Heart left ventricle (tissue), 16 donors: ENCODE measurements around the gene ALOX15. TPM values are rescaled to one million over a fixed set of nuclear protein-coding genes. Genes with fewer than 3 reads are reported as not detected.
A peak's percentile ranks its signal among the peaks of the same experiment; 100 is the strongest.

Experiments used
- ATAC-seq, 4 donors: fragments of 200-7000 bp; cut with Tn5 transposase; one replicate each; pipeline ENCODE4 v1.9.1; 2020 to 2022; ENCODE audit warnings: moderate library complexity in 4 of 4, mild to moderate bottlenecking in 3 of 4, moderate number of reproducible peaks in 1 of 4
- DNase-seq, 5 donors: peaks; one replicate each; pipeline ENCODE4 v3.0.0-alpha.2; 2020
- H3K27ac ChIP-seq, 12 donors: fragments of 200-600 bp; sonication (generic) in 4 of 12; one replicate each; pipeline versions ENCODE4 v1.5.0 to v1.8.0; 2016 to 2022; ENCODE audit warnings: mild to moderate bottlenecking in 2 of 12
- H3K27me3 ChIP-seq, 9 donors: fragments of 200-600 bp; sonication (generic) in 2 of 9; one replicate each; pipeline versions ENCODE4 v1.5.1 to v1.8.0; 2016 to 2022; ENCODE audit warnings: mild to moderate bottlenecking in 3 of 9
- H3K36me3 ChIP-seq, 9 donors: fragments of 200-600 bp; sonication (generic) in 2 of 9; one replicate each; pipeline versions ENCODE4 v1.5.0 to v1.8.0; 2018 to 2022; ENCODE audit warnings: mild to moderate bottlenecking in 2 of 9
- H3K4me1 ChIP-seq, 12 donors: fragments of 200-600 bp; sonication (generic) in 4 of 12; one replicate each; pipeline versions ENCODE4 v1.5.0 to v1.8.0; 2016 to 2022; ENCODE audit warnings: mild to moderate bottlenecking in 3 of 12
- H3K4me3 ChIP-seq, 12 donors: fragments of 200-600 bp; sonication (generic) in 4 of 12; one replicate each; pipeline versions ENCODE4 v1.5.0 to v1.8.0; 2017 to 2022; ENCODE audit warnings: mild to moderate bottlenecking in 9 of 12, moderate library complexity in 4 of 12
- H3K9me3 ChIP-seq, 12 donors: fragments of 200-600 bp; sonication (generic) in 4 of 12; one replicate each; pipeline versions ENCODE4 v1.5.0 to v1.8.0; 2016 to 2022; ENCODE audit warnings: mild to moderate bottlenecking in 1 of 12
- CTCF ChIP-seq, 12 donors: fragments of 200-600 bp; sonication (generic) in 4 of 12; IDR thresholded peaks; one replicate each; pipeline versions ENCODE4 v1.5.0 to v1.8.0; 2018 to 2022; ENCODE audit warnings: antibody characterized with exemption in 12 of 12, mild to moderate bottlenecking in 5 of 12
- POLR2A ChIP-seq, 2 donors: fragments of 450-650 bp; IDR thresholded peaks; one replicate each; pipeline ENCODE4 v1.6.1; 2017; ENCODE audit warnings: antibody characterized with exemption in 2 of 2, mild to moderate bottlenecking in 2 of 2, moderate library complexity in 2 of 2
- WGBS, 4 donors: extraction: QIAGEN DNeasy Blood & Tissue Kit in 2 of 4; methylation state at CpG; one replicate each; pipeline versions ENCODE4 v1.1.5 to v1.1.7; 2013 to 2018; 5-methylcytosine and 5-hydroxymethylcytosine counted together
- intact Hi-C, 10 donors: fragments of 100-400 bp; cut with DNase I; formaldehyde crosslinking; loops; one replicate each; pipeline versions ENCODE4 v1.11.1 to v1.14.2; 2022
- polyA plus RNA-seq, 2 donors: library from polyadenylated mRNA; stranded (reverse); fragments of 200-250 nt; gene quantifications; one replicate each; pipeline ENCODE4 v1.2.3, GENCODE V29; 2013
- total RNA-seq, 9 donors: library from RNA; depleted of rRNA in 2 of 9; stranded (reverse); fragments of >200 nt in 2 of 9; fragmentation: NEBNext Ultra II Directional in 3 of 9; extraction: Animal tissue kit (Norgen Biotek cat#: 25700) in 3 of 9; gene quantifications; one replicate each; pipeline versions ENCODE4 v1.1.0 to v1.2.4, GENCODE V29; 2016 to 2023
- donor health status: ischemic (EF 13 %, LVEDD 7.1; RV severe dilation, severe dysfunction).
- donor health status: healthy with polysubstance abuse.
- donor health status: DM: no; HTN: yes; CAD: no.
- donor health status: DM: no; HTN: no; CAD: no.
- donor health status: ischemic (EF 25% LVEDD 6.9; RV normal size, moderate dysfunction).
- donor health status: ischemic (EF 25% LVEDD 5.7; RV mildly dilated, moderate dysfunction).
- donor health status: healthy.
- donor health status: DM: yes; HTN: yes; CAD: no.
- donor health status: ischemic (EF 35%, LVEDD 5.7; RV mildly dilated, moderate dysfunction).
- donor health status: nonischemic (EF 11% LVEDD 7.7; RV severe dilation, severe dysfunction).
- donor health status: DM: yes; HTN: yes; CAD: no.
- donor health status: PGD.
- donor health status: ischemic (EF 29% LVEDD 5.4; RV normal size, mild dysfunction).
- donor health status: nonischemic (EF 23%, LVEDD 6.1; RV moderate dilation, normal function).

The ALOX15 gene
- total and polyA plus RNA-seq, 11 donors: 0.23 to 62.4 (median 0.38) TPM; not detected in 5

- intact Hi-C loops: no loop called here
- WGBS, 4 donors: 79 to 87% (median 85%) methylated on average over 16 to 22 of the region's 22 CpGs
- Histone ChIP-seq H3K9me3 (no peaks in the 10 kb centered on the region), H3K27me3 (peaks cover 0 to 12% (median 3%) of the 10 kb centered on the region in 9 donors), H3K36me3 (no peaks in the 10 kb centered on the region), H3K4me1 (peaks cover 0 to 85% (median 16%) of the 10 kb centered on the region in 12 donors), H3K4me3 (no peak overlapping the region), H3K27ac (peak overlapping the region in 5 of 12 donors; percentile 66 to 86 (median 83))
- DNase-seq: no peak
- no peak for TF ChIP-seq POLR2A (IDR thresholded peaks at IDR 0.05)
- no peak for TF ChIP-seq CTCF (IDR thresholded peaks at IDR 0.05)
- no peak for ATAC-seq
Measured at GRCh38 chr17:4588898-4589625, 52.4 kb downstream of the ALOX15 start.

DNA sequence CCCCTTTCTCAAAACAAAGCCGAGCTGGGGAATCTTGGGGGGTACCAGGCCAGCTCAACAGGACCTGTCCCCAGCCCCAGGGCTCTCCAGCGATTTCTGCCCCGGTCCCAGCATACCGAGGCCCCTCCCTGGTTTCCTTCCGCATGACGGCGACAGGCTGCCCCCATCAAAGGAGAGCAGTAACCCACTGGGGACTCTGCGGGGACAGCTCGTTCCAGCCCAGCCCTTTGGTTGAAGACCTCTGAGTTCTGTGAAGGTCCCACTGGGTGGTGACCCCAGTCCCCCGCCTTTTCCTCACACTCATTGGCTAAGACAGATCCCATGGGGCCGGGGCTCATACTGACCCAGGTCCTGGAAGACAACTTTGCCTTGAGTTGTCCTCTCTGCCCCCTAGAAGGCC, 53.1 kb downstream of the ALOX15 start:
- ATAC-seq (peak; percentile 1 to 38 (median 20)), DNase-seq (peak in 4 of 5 donors; percentile 41 to 81 (median 76))
- Histone ChIP-seq H3K4me1 (peaks cover 0 to 91% (median 21%) of the 10 kb centered on the region in 12 donors), H3K4me3 (peak overlapping the region in 5 of 12 donors; percentile 7 to 34 (median 18)), H3K36me3 (no peaks in the 10 kb centered on the region), H3K27ac (peak overlapping the region; percentile 66 to 86 (median 74)), H3K27me3 (peaks cover 0 to 19% (median 5%) of the 10 kb centered on the region in 9 donors), H3K9me3 (no peaks in the 10 kb centered on the region)
- intact Hi-C loops: no loop called here
- WGBS, 4 donors: 43 to 66% (median 58%) methylated on average over 10 to 11 of the region's 11 CpGs
- TF ChIP-seq CTCF (IDR thresholded peaks at IDR 0.05): no peak
- TF ChIP-seq POLR2A (IDR thresholded peaks at IDR 0.05): peak in 1 of 2 donors; percentile 28

DNA sequence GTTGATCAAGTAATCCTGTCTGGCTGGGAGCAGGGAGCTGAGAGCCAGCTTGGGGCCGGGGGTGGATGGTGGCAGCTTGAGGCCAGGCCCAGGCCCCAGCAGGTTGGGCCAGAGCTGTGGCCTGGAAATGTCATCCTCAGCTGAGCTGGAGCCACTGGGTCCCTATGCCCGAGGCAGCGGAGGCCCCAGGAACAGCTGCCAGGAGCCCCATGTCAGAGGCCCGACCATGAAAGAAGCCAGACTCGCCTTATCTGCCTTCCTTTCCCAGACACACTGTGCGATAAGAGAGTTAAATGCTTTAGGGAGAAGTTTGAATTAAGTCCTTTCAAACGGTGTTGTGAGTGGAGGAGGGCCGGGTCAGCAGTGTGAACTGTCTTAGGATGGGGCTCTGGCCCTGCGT, 53.7 kb downstream of the ALOX15 start:
- peak; percentile 62 to 81 (median 69) for ATAC-seq
- Histone ChIP-seq H3K27ac (peak overlapping the region; percentile 66 to 86 (median 74)), H3K9me3 (no peaks in the 10 kb centered on the region), H3K4me1 (peaks cover 0 to 91% (median 23%) of the 10 kb centered on the region in 12 donors), H3K36me3 (no peaks in the 10 kb centered on the region), H3K27me3 (peaks cover 0 to 25% (median 5%) of the 10 kb centered on the region in 9 donors), H3K4me3 (peak overlapping the region in 5 of 12 donors; percentile 7 to 34 (median 18))
- intact Hi-C loops: loop anchor here in 1 of 10 donors (2.0 kb wide), 1 partner anchor 13 kb away; no protein-coding TSS in a partner anchor
- WGBS, 4 donors: 24 to 36% (median 31%) methylated on average over 9 of the region's 9 CpGs
- no peak for TF ChIP-seq CTCF (IDR thresholded peaks at IDR 0.05)
- no peak for TF ChIP-seq POLR2A (IDR thresholded peaks at IDR 0.05)
- DNase-seq: peak in 4 of 5 donors; percentile 70 to 84 (median 79)

DNA sequence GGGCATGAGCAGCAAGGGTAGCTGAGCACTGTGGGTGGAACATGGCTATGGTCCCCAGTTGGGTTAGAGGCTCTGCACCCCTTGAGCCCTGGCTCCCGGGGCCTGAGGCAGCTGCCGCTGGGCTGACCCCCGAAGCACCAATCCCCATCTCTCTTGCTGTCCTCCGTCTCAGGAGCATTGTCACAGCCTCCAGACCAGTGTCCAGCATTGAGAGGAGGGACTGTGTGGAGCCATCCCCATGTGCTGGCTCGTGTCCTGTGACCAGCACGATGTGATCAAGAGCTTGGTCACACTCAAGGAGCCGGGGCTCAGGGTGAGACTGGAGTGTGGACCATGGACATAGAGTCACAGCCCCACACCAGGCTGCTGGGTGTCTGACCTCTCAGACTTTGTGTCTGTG, 54.3 kb downstream of the ALOX15 start:
- Histone ChIP-seq H3K27ac (peak overlapping the region; percentile 58 to 86 (median 74)), H3K4me3 (peak overlapping the region in 2 of 12 donors; percentile 19 to 34), H3K4me1 (peaks cover 0 to 92% (median 23%) of the 10 kb centered on the region in 12 donors), H3K36me3 (no peaks in the 10 kb centered on the region), H3K27me3 (peaks cover 0 to 29% (median 7%) of the 10 kb centered on the region in 9 donors), H3K9me3 (no peaks in the 10 kb centered on the region)
- TF ChIP-seq CTCF (IDR thresholded peaks at IDR 0.05) (no peak), POLR2A (IDR thresholded peaks at IDR 0.05) (no peak)
- WGBS, 4 donors: 82 to 94% (median 88%) methylated on average over 5 to 7 of the region's 7 CpGs
- no peak for ATAC-seq
- intact Hi-C loops: loop anchor here in 1 of 10 donors (2.0 kb wide), 1 partner anchor 14 kb away; no protein-coding TSS in a partner anchor
- DNase-seq: no peak
